Uterus (tissue), 4 donors: ENCODE data around the gene HMX3. TPM values are rescaled to one million over a fixed set of nuclear protein-coding genes. Genes with fewer than 3 reads are reported as not detected.

Source experiments
- DNase-seq, 2 donors: peaks; one replicate each; pipeline ENCODE4 v3.0.0-alpha.2; 2019 to 2020
- H3K27ac ChIP-seq, 2 donors: fragments of 200-600 bp; sonication (generic); 1 replicate in 1 of 2; 2 replicates in 1 of 2; pipeline ENCODE4 v1.5.1; 2016 to 2018
- H3K27me3 ChIP-seq, 2 donors: fragments of 200-600 bp; sonication (generic); one replicate each; pipeline ENCODE4 v1.5.1; 2018 to 2019; ENCODE audit warnings: control low read depth in 1 of 2
- H3K36me3 ChIP-seq, 2 donors: fragments of 200-600 bp; sonication (generic); one replicate each; pipeline ENCODE4 v1.5.1; 2019; ENCODE audit warnings: control low read depth in 1 of 2
- H3K4me1 ChIP-seq, 2 donors: fragments of 200-600 bp; sonication (generic); one replicate each; pipeline ENCODE4 v1.5.1; 2018 to 2019; ENCODE audit warnings: control low read depth in 1 of 2
- H3K4me3 ChIP-seq, 2 donors: fragments of 200-600 bp; sonication (generic); 1 replicate in 1 of 2; 2 replicates in 1 of 2; pipeline ENCODE4 v1.5.1; 2018 to 2019; ENCODE audit warnings: mild to moderate bottlenecking in 1 of 2
- H3K9me3 ChIP-seq, 2 donors: fragments of 200-600 bp; sonication (generic); one replicate each; pipeline ENCODE4 v1.5.1; 2019; ENCODE audit warnings: control low read depth in 1 of 2
- CTCF ChIP-seq, 4 experiments: fragments of 200-600 bp in 2 of 4; fragments of 450-650 bp in 2 of 4; sonication (generic) in 2 of 4; IDR thresholded peaks; one replicate each; pipeline ENCODE4 v1.5.1; 2016 to 2019; ENCODE audit warnings: antibody characterized with exemption in 4 of 4, mild to moderate bottlenecking in 2 of 4, moderate library complexity in 1 of 4
- POLR2A ChIP-seq, 2 donors: fragments of 450-650 bp; IDR thresholded peaks; one replicate each; pipeline ENCODE4 v1.6.1; 2016; ENCODE audit warnings: antibody characterized with exemption in 2 of 2, mild to moderate bottlenecking in 1 of 2, moderate library complexity in 1 of 2
- intact Hi-C: fragments of 100-400 bp; cut with DNase I; formaldehyde crosslinking; loops from one replicate; pipeline ENCODE4 v1.15.1; 2023; ENCODE audit warnings: low total_unique reads
- total RNA-seq, 4 donors: library from RNA; depleted of rRNA in 3 of 4; stranded (reverse); fragments of >200 nt in 3 of 4; gene quantifications; one replicate each; pipeline versions ENCODE4 v1.1.0 to v1.2.4, GENCODE V29; 2014 to 2023
- donor health status: DM: yes; HTN: yes; CAD: no.

The HMX3 gene
- total RNA-seq, 4 donors from 2014 or later = not detected

- peak in 3 of 4 experiments; percentile 24 to 48 (median 29) for TF ChIP-seq CTCF (IDR thresholded peaks at IDR 0.05)
- peak; percentile 30 to 74 for TF ChIP-seq POLR2A (IDR thresholded peaks at IDR 0.05)
- intact Hi-C loops = no loop called here
Measured at GRCh38 chr10:123154092-123154710, 18.4 kb downstream of the HMX3 start, which contains the start of gene BUB3. Gene BUB3 (plus strand): TSS chr10:123154402. CDS start chr10:123154918, 516 bp downstream.

GRCh38 chr10:123154711-123155505 is 19.1 kb downstream of the HMX3 start:
- no peak for TF ChIP-seq CTCF (IDR thresholded peaks at IDR 0.05)
- no peak for TF ChIP-seq POLR2A (IDR thresholded peaks at IDR 0.05)
- Histone ChIP-seq H3K4me3 (peak overlapping the region; percentile 87 to 98), H3K9me3 (no peaks in the 10 kb centered on the region), H3K27me3 (peaks cover 9 to 31% of the 10 kb centered on the region in 2 donors), H3K36me3 (no peaks in the 10 kb centered on the region), H3K4me1 (peaks cover 3 to 8% of the 10 kb centered on the region in 2 donors), H3K27ac (peak overlapping the region; percentile 82 to 84)
- peak in 1 of 2 donors; percentile 45 for DNase-seq
- intact Hi-C loops = no loop called here

More at GRCh38 chr10:123154092-123154710, 18.4 kb downstream of the HMX3 start, which contains the start of gene BUB3:
- DNase-seq = peak; percentile 98 to 99
- Histone ChIP-seq H3K27ac (peak within 1 kb of the TSS; percentile 82 to 84), H3K9me3 (no peaks in the 10 kb centered on the region), H3K36me3 (no peaks in the 10 kb centered on the region), H3K4me1 (peaks cover 3 to 11% of the 10 kb centered on the region in 2 donors), H3K27me3 (peaks cover 14 to 38% of the 10 kb centered on the region in 2 donors), H3K4me3 (peak within 1 kb of the TSS; percentile 87 to 98)

- H3K9me3 ChIP-seq = no peaks in the 10 kb centered on the region
- TF ChIP-seq POLR2A (IDR thresholded peaks at IDR 0.05) (no peak), CTCF (IDR thresholded peaks at IDR 0.05) (no peak)
Measured at GRCh38 chr10:123156078-123156477, 20.3 kb downstream of the HMX3 start.

GRCh38 chr10:123157210-123157609 is 21.4 kb downstream of the HMX3 start:
- Histone ChIP-seq H3K9me3 (no peaks in the 10 kb centered on the region), H3K36me3 (no peaks in the 10 kb centered on the region), H3K4me3 (no peak overlapping the region), H3K27ac (no peak overlapping the region), H3K4me1 (peaks cover 0 to 3% of the 10 kb centered on the region in 2 donors), H3K27me3 (peaks cover 0 to 8% of the 10 kb centered on the region in 2 donors)
- intact Hi-C loops = no loop called here
- TF ChIP-seq POLR2A (IDR thresholded peaks at IDR 0.05) (no peak), CTCF (IDR thresholded peaks at IDR 0.05) (no peak)
- no peak for DNase-seq

More at GRCh38 chr10:123156078-123156477, 20.3 kb downstream of the HMX3 start:
- intact Hi-C loops = no loop called here
- Histone ChIP-seq H3K4me3 (no peak overlapping the region), H3K4me1 (peaks cover 1 to 3% of the 10 kb centered on the region in 2 donors), H3K27me3 (peaks cover 0 to 19% of the 10 kb centered on the region in 2 donors), H3K36me3 (no peaks in the 10 kb centered on the region), H3K27ac (no peak overlapping the region)
- DNase-seq = no peak

GRCh38 chr10:123158682-123159081 is 22.9 kb downstream of the HMX3 start:
- Histone ChIP-seq H3K9me3 (no peaks in the 10 kb centered on the region), H3K27ac (no peak overlapping the region), H3K4me1 (peaks cover 0 to 3% of the 10 kb centered on the region in 2 donors), H3K36me3 (no peaks in the 10 kb centered on the region), H3K4me3 (no peak overlapping the region), H3K27me3 (no peaks in the 10 kb centered on the region)
- DNase-seq = no peak
- intact Hi-C loops = no loop called here
- no peak for TF ChIP-seq POLR2A (IDR thresholded peaks at IDR 0.05)
- no peak for TF ChIP-seq CTCF (IDR thresholded peaks at IDR 0.05)
